ENCODE data around the gene COBLL1. TPM values are rescaled to one million over a fixed set of nuclear protein-coding genes. Genes with fewer than 3 reads are reported as not detected.
A peak's percentile ranks its signal among the peaks of the same experiment; 100 is the strongest.

The COBLL1 gene
- total RNA-seq, 2 donors from 2014 or later = 20.7 to 23.9 TPM

DNA sequence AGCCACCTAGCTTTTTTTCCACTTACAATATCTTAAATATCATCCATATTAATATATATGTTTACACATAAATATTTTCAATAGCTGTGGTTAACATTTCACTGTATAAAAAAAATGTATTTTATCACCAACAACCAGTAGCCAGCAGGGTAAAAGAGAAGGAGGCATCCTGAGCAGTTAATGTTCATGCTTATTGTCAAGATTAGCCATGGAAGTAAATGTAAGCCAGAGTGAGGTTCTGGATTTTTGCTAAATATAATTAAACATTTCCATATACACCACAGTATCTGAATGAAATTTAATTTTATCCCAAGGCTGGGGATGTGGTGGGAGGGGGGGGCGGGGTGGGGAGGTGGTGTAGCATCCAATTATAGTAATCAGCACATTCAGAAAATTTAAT lies 140.1 kb downstream of the COBLL1 start:
- intact Hi-C loops (cut with DNase I) = no loop called here
- Histone ChIP-seq H3K36me3 (no peaks in the 10 kb centered on the region), H3K4me3 (no peak overlapping the region), H3K9me3 (no peaks in the 10 kb centered on the region), H3K27me3 (no peaks in the 10 kb centered on the region), H3K27ac (no peak overlapping the region), H3K4me1 (no peaks in the 10 kb centered on the region), H3K9ac (ENCODE audit: low read depth in 2 of 2, low read length in 2 of 2) (no peak overlapping the region)
- TF ChIP-seq, protein P1, sequence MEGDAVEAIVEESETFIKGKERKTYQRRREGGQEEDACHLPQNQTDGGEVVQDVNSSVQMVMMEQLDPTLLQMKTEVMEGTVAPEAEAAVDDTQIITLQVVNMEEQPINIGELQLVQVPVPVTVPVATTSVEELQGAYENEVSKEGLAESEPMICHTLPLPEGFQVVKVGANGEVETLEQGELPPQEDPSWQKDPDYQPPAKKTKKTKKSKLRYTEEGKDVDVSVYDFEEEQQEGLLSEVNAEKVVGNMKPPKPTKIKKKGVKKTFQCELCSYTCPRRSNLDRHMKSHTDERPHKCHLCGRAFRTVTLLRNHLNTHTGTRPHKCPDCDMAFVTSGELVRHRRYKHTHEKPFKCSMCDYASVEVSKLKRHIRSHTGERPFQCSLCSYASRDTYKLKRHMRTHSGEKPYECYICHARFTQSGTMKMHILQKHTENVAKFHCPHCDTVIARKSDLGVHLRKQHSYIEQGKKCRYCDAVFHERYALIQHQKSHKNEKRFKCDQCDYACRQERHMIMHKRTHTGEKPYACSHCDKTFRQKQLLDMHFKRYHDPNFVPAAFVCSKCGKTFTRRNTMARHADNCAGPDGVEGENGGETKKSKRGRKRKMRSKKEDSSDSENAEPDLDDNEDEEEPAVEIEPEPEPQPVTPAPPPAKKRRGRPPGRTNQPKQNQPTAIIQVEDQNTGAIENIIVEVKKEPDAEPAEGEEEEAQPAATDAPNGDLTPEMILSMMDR (IDR thresholded peaks at IDR 0.05) = no peak
- DNase-seq = no peak

DNA sequence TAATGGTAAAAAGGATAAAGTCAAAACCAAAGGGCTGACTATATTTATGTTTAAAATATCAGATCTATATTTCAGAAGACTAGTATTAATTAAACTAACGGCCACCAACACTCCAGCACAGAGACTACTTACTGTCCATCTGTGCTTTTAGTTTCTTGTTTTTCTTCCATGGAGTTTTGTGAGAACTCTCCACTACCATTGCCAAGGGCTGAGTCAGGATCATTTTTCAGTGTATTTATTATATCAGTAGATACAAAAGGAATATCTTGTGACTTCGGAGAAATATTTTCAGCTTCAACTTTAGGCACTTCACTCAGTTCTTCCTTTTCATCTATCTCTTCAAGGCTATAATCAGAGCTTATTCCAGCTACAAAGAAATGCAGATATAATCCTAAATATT lies 141.2 kb downstream of the COBLL1 start:
- H3K4me1 ChIP-seq = no peaks in the 10 kb centered on the region
- intact Hi-C loops (cut with DNase I) = no loop called here
- no peaks in the 10 kb centered on the region for H3K9me3 ChIP-seq
- H3K4me3 ChIP-seq = no peak overlapping the region
- DNase-seq = no peak
- no peak overlapping the region for H3K9ac ChIP-seq (ENCODE audit: low read depth in 2 of 2, low read length in 2 of 2)
- no peak overlapping the region for H3K27ac ChIP-seq
- TF ChIP-seq, protein P1 (IDR thresholded peaks at IDR 0.05) = no peak
- no peaks in the 10 kb centered on the region for H3K27me3 ChIP-seq
- H3K36me3 ChIP-seq = no peaks in the 10 kb centered on the region

DNA sequence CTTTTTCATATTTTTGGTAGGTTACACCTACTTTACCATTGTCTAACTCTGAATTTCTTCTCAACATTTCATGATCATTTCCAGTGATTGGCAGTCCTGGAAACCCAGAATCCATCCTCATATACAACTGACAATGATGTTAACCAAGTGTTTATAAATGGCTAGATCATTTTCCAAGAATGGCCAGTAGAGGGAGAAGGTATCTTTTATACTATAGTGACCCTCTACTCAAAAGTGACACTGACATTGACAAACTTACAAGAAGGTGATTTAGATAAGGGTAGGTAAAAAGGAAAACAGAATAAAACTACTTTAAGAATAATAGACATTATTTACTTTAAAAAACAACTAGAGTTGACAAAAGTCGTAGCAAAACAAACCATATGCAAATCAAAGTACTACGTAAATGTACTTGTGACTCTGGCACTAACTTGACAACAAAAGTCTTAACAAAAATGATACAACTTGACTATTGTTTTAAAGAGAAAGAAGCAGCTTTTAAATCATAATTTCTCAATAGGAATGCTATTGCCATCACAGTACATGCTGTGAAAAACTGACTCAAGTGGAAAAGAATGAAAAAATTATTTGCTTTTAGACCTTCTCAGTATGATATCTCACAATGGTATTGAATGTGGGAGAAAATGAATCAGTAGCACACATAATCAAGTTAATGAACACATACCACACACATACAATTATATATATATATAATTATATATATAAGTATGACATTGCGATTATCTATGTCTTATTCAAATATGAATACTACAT lies 143.7 kb downstream of the COBLL1 start:
- no peaks in the 10 kb centered on the region for H3K4me1 ChIP-seq
- no peaks in the 10 kb centered on the region for H3K36me3 ChIP-seq
- H3K9me3 ChIP-seq = no peaks in the 10 kb centered on the region
- intact Hi-C loops (cut with DNase I) = no loop called here
- no peak overlapping the region for H3K9ac ChIP-seq (ENCODE audit: low read depth in 2 of 2, low read length in 2 of 2)
- TF ChIP-seq, protein P1 (IDR thresholded peaks at IDR 0.05) = peak; percentile 38
- no peak overlapping the region for H3K27ac ChIP-seq
- H3K4me3 ChIP-seq = no peak overlapping the region
- DNase-seq = no peak
- no peaks in the 10 kb centered on the region for H3K27me3 ChIP-seq

DNA sequence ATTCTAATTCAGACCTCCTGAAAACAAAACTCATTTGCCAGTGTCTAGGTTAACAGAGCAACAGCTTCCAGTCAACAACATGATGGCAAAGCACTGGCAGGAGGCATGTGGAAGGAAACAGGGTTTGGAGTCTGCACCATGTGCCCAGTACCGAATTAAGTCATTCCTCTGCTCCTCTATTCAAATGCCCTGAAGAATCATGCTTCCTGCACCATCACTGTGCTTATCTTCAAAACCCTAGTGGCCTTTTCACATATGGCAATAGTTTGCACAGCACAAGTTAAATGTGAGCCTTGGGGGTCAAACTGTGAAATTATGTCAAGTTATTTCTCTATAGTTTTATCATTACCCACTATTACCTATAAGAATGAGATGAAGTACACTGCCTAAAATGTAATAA lies 145.0 kb downstream of the COBLL1 start:
- Histone ChIP-seq H3K4me3 (no peak overlapping the region), H3K9me3 (no peaks in the 10 kb centered on the region), H3K36me3 (no peaks in the 10 kb centered on the region), H3K27ac (no peak overlapping the region), H3K27me3 (no peaks in the 10 kb centered on the region), H3K9ac (ENCODE audit: low read depth in 2 of 2, low read length in 2 of 2) (no peak overlapping the region), H3K4me1 (no peaks in the 10 kb centered on the region)
- TF ChIP-seq, protein P1 (IDR thresholded peaks at IDR 0.05) = no peak
- DNase-seq = no peak
- intact Hi-C loops (cut with DNase I) = no loop called here

DNA sequence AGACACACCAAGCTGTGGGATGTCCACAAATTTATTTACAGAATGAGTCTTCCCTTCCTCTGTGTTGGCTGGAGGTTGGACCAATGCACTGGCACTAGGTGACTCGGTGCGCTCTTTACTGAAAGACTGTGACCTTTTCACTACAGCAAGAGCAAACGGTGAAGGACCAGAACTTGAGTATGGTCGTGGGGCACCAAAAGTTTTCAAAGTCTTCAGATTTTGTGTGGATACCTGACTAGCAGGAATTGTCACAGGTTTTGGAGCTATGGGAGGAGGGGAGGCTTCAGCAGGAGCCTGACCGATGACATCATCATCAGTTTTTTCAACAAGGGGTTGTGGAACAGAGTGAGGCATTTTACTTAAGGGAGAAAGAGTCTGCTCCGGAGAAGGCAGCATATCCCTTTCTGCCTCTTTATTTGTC lies 147.3 kb downstream of the COBLL1 start:
- TF ChIP-seq, protein P1 (IDR thresholded peaks at IDR 0.05) = no peak
- Histone ChIP-seq H3K27ac (no peak overlapping the region), H3K9me3 (no peaks in the 10 kb centered on the region), H3K9ac (ENCODE audit: low read depth in 2 of 2, low read length in 2 of 2) (no peak overlapping the region), H3K4me1 (no peaks in the 10 kb centered on the region), H3K27me3 (no peaks in the 10 kb centered on the region), H3K36me3 (no peaks in the 10 kb centered on the region), H3K4me3 (no peak overlapping the region)
- DNase-seq = no peak
- intact Hi-C loops (cut with DNase I) = no loop called here

All from colonic mucosa (tissue), 4 donors.